Mucosa of rectum (tissue), 2 donors: Measurements from ENCODE around the gene DPEP2.
"Not testable (repeated sequence)": the region's sequence is repeated elsewhere in the genome, so short reads cannot be mapped to it uniquely, and the experiment has no call there.

Experiments
- H3K27ac ChIP-seq, 2 donors: one replicate each; pipeline ENCODE4 v1.7.0; 2013; ENCODE audit warnings: inconsistent platforms in 2 of 2, low read depth in 2 of 2, low read length in 2 of 2
- H3K27me3 ChIP-seq, 2 donors: one replicate each; pipeline ENCODE4 v1.7.0; 2013; ENCODE audit warnings: low read length in 2 of 2; ENCODE audit not compliant: control insufficient read depth in 2 of 2, insufficient read depth in 2 of 2
- H3K36me3 ChIP-seq, 2 donors: one replicate each; pipeline ENCODE4 v1.7.0; 2013; ENCODE audit warnings: low read length in 2 of 2; ENCODE audit not compliant: control insufficient read depth in 2 of 2, insufficient read depth in 2 of 2
- H3K4me1 ChIP-seq, 2 donors: one replicate each; pipeline ENCODE4 v1.7.0; 2013; ENCODE audit warnings: low read length in 2 of 2, mild to moderate bottlenecking in 1 of 2; ENCODE audit not compliant: control insufficient read depth in 2 of 2, insufficient read depth in 2 of 2
- H3K4me3 ChIP-seq, 2 donors: one replicate each; pipeline ENCODE4 v1.7.0; 2013; ENCODE audit warnings: low read length in 2 of 2
- H3K9ac ChIP-seq, 2 donors: one replicate each; pipeline ENCODE4 v1.7.0; 2013; ENCODE audit warnings: low read length in 2 of 2, low read depth in 1 of 2, mild to moderate bottlenecking in 1 of 2
- H3K9me3 ChIP-seq, 2 donors: one replicate each; pipeline ENCODE4 v1.7.0; 2013; ENCODE audit warnings: low read length in 2 of 2; ENCODE audit not compliant: control insufficient read depth in 2 of 2
- donor health status: healthy.
- donor health status: Normal muscosa, but diverticular disease.

Gene DPEP2

GRCh38 chr16:67937713-67938112, 61.6 kb downstream of the DPEP2 start:
- not testable (repeated sequence) for H3K4me3 ChIP-seq, H3K27me3 ChIP-seq, H3K9me3 ChIP-seq
- H3K36me3 ChIP-seq, result peaks cover 17 to 20% of the 10 kb centered on the region in 2 donors
- H3K27ac ChIP-seq, result peak overlapping the region in 1 of 2 donors; percentile 96
- H3K4me1 ChIP-seq, result peaks cover 23 to 26% of the 10 kb centered on the region in 2 donors
- H3K9ac ChIP-seq, result peak overlapping the region in 1 of 2 donors; percentile 98
